Activated B cell treated with CpG ODN at 0.5 μM for 24 hours (primary cell): Measurements from ENCODE around the gene PEPD. TPM values are rescaled to one million over a fixed set of nuclear protein-coding genes. Genes with fewer than 3 reads are reported as not detected.

ENCODE experiments used
- ATAC-seq: fragments of 200-7000 bp; cut with Tn5 transposase; one replicate; pipeline ENCODE4 v1.10.0; 2021; ENCODE audit warnings: low read depth, mild to moderate bottlenecking, moderate library complexity
- CTCF ChIA-PET: fragments of 350-600 bp; sonication (Branson Sonifier 250); formaldehyde crosslinking; loops from one replicate; lab custom pipeline; 2021; ENCODE audit warnings: antibody characterized with exemption; lab: Charles Lee
- POLR2A ChIA-PET: fragments of 350-600 bp; sonication (Branson Sonifier 250); formaldehyde crosslinking; loops from one replicate; lab custom pipeline; 2021; ENCODE audit warnings: antibody characterized with exemption; lab: Charles Lee
- DNase-seq: peaks from one replicate; pipeline ENCODE4 v3.0.0; 2022
- H3K27ac Mint-ChIP-seq: one replicate; pipeline ENCODE4 v1.8.0; 2020; ENCODE audit warnings: mixed read lengths
- H3K27me3 Mint-ChIP-seq: one replicate; pipeline ENCODE4 v1.8.0; 2021; ENCODE audit warnings: mixed read lengths
- H3K36me3 Mint-ChIP-seq: one replicate; pipeline ENCODE4 v1.8.0; 2021; ENCODE audit warnings: low read depth, mixed read lengths
- H3K4me1 Mint-ChIP-seq: one replicate; pipeline ENCODE4 v1.8.0; 2021; ENCODE audit warnings: mixed read lengths
- H3K4me3 Mint-ChIP-seq: one replicate; pipeline ENCODE4 v1.8.0; 2020; ENCODE audit warnings: mild to moderate bottlenecking, mixed read lengths
- H3K9me3 Mint-ChIP-seq: one replicate; pipeline ENCODE4 v1.8.0; 2020; ENCODE audit warnings: mixed read lengths
- intact Hi-C: fragments of 100-400 bp; cut with micrococcal nuclease; formaldehyde crosslinking; loops from one replicate; pipeline ENCODE4 v1.15.1; 2024
- total RNA-seq: library from RNA; stranded (reverse); gene quantifications from 2 replicates; pipeline ENCODE4 v1.2.3, GENCODE V29; 2022
- TF ChIP-seq, protein P1 (sequence below): fragments of 200-600 bp; IDR thresholded peaks from one replicate; pipeline ENCODE4 v1.8.0; 2022; ENCODE audit warnings: antibody characterized with exemption, mild to moderate bottlenecking

PEPD gene
- total RNA-seq, 1 donor from 2014 or later = 49.1 TPM

DNA sequence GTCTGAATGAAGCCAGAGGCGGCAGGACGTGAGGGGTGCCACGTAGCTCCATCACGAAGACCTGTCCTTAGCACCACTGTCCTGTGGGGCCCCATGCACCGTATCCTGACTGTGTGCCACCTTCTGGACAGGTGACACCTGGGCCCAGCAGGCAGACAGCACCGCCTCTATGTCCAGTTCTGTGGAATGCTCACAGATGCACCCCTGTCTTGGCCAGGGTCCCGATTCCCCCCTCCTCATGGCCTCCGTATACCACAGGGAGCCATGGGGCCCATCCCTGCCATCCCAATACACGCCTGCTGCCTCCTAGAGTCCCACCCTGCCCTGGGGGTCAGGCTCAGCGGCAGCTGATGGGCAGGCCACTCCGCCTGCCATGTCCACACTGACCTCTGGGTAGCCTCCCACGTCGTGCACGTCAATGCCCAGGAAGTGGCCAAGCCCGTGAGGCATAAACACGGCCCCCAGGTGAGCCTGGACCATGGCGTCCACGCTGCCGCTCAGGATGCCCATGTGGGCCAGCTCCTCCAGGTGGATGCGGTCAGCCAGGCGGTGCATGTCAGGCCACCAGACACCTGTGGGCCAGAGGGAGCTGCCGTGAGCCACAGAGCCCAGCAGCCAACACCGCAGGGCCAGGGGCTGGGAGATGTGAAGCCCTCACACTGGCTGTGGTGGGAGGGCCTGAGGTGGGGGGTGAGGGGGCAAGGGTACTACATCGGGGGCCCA is 130.5 kb downstream of the PEPD start:
- ATAC-seq (no peak), DNase-seq (no peak)
- Mint-ChIP-seq H3K9me3 (no peaks in the 10 kb centered on the region), H3K4me3 (no peak overlapping the region), H3K27me3 (no peaks in the 10 kb centered on the region), H3K4me1 (no peaks in the 10 kb centered on the region), H3K36me3 (peaks cover 22% of the 10 kb centered on the region), H3K27ac (no peak overlapping the region)
- ChIA-PET CTCF (interaction anchor here (1.7 kb wide), 1 partner anchor 15 kb away, joined by 5 read pairs; no protein-coding TSS in a partner anchor), POLR2A (interaction anchor here (0.5 kb wide), 1 partner anchor 78 kb away, joined by 15 read pairs; no protein-coding TSS in a partner anchor)
- intact Hi-C loops = no loop called here
- TF ChIP-seq, protein P1, sequence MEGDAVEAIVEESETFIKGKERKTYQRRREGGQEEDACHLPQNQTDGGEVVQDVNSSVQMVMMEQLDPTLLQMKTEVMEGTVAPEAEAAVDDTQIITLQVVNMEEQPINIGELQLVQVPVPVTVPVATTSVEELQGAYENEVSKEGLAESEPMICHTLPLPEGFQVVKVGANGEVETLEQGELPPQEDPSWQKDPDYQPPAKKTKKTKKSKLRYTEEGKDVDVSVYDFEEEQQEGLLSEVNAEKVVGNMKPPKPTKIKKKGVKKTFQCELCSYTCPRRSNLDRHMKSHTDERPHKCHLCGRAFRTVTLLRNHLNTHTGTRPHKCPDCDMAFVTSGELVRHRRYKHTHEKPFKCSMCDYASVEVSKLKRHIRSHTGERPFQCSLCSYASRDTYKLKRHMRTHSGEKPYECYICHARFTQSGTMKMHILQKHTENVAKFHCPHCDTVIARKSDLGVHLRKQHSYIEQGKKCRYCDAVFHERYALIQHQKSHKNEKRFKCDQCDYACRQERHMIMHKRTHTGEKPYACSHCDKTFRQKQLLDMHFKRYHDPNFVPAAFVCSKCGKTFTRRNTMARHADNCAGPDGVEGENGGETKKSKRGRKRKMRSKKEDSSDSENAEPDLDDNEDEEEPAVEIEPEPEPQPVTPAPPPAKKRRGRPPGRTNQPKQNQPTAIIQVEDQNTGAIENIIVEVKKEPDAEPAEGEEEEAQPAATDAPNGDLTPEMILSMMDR = no peak

DNA sequence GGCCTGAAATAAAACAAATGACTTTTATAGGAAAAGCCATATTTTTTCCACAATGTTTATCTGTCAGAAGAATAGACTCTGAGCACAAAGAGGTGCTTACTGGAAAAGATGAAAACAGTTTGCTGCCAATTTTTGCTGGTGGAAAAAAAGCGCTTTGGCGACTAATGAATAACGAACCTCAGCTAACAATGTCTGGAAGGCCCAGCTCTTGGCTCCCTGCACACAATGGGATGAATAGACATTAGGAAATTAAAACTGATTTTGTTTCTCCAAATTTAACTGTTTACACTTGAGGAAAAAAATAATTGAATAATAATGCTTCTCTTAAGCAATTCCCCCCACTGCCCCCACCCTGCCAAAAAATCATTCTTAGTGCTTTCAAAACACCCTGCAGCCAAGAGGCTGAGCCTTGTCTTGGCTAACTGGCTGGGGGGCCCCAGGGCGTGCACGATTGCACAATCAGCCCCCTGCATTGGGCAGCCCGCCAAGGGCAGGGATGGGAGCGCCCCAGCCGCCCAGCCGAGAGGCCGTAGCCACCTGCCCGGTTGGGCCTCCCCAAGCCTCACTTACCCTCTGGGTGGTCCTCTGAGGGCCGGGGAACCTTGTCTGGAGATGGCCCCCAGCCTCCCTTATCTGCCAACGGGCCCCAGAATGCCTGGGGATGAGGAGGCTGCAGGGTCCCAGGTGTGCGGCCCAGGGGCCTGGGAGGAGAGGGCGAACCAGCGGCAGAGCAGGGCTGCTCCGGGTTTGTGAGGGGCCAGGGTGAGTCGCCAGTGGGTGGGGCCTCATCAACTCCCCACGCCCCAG is 131.3 kb downstream of the PEPD start:
- H3K27ac Mint-ChIP-seq = no peak overlapping the region
- ATAC-seq = no peak
- CTCF ChIA-PET = interaction anchor here (1.7 kb wide), 1 partner anchor 15 kb away, joined by 5 read pairs; no protein-coding TSS in a partner anchor
- no peak overlapping the region for H3K4me3 Mint-ChIP-seq
- H3K9me3 Mint-ChIP-seq = no peaks in the 10 kb centered on the region
- intact Hi-C loops = no loop called here
- POLR2A ChIA-PET = interaction anchor here (0.5 kb wide), 1 partner anchor 77 kb away, joined by 15 read pairs; no protein-coding TSS in a partner anchor
- H3K4me1 Mint-ChIP-seq = no peaks in the 10 kb centered on the region
- H3K27me3 Mint-ChIP-seq = no peaks in the 10 kb centered on the region
- DNase-seq = no peak
- H3K36me3 Mint-ChIP-seq = peaks cover 29% of the 10 kb centered on the region
- TF ChIP-seq, protein P1 = no peak

DNA sequence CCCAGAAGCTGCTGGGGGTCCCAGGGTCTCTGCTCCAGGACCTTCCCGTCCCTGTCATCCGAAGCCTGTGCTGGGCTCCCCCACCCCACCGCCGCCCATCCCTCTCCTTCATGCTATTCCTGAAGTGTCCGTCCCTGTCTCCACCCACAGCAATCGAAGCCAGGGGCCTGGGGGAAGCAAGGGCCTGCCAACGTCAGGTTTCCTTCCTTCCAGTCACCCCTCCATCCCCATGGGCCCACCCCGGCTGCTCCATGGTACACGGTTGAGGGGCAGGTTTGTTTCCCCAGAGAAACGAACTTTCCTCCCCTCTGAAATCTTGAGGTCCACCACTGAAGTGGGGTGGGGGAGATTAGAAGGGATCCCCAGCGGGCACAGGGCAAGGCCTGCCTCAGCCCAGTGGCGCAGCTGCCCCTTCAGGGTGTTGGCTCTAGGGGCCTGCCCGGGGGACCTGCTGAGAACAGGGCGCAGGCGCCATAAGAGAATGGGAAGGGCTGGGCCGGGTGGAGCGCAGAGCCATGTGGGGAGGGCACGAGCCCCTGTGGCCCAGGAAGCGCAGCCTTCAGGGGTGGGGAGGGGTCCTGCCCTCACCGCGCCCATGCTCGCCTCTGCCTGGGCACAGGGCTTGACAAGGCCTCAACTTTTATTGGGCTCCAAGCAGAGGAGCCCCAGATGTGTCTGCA is 132.0 kb downstream of the PEPD start:
- POLR2A ChIA-PET = no interaction called here

DNA sequence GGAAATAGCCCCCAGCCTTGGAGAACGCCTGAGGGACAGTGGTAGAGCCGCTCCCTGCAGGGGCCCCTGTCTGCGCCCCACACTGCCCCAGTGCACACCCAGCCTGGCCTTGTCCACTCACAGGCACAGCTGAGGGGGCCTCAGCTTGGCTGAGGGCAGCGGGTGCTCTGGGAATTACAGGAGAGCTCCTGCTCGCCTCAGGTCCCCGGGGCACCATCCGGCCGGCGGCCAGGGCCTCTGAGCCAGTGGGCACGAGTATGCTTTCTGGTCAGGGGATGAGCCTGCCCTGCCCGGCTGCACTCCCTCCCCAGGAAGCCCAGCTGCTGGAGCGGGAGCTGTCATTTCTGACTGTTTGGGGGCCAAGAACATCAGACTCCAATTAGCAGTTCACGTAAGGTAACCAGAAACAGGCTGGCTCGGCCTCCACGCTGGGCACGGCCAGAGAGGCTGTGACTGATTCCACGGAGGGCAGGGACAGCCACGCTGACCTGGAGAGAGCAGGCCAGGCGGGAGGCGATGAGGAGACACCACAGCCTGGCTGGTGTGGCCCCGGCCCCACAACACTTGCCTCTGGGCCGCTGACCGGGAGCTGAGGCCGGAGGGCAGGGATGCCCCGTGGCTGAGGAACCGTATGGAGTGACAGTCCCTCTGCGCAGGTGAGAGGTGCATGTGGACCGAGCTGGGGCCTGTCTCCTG is 132.7 kb downstream of the PEPD start:
- no peaks in the 10 kb centered on the region for H3K9me3 Mint-ChIP-seq

More for the DNA sequence above, 132.0 kb downstream of the PEPD start:
- H3K27me3 Mint-ChIP-seq = no peaks in the 10 kb centered on the region
- H3K4me3 Mint-ChIP-seq = no peak overlapping the region
- peaks cover 33% of the 10 kb centered on the region for H3K36me3 Mint-ChIP-seq
- no peaks in the 10 kb centered on the region for H3K4me1 Mint-ChIP-seq
- intact Hi-C loops = no loop called here
- DNase-seq (no peak), ATAC-seq (no peak)
- TF ChIP-seq, protein P1 = no peak
- no peaks in the 10 kb centered on the region for H3K9me3 Mint-ChIP-seq
- CTCF ChIA-PET = interaction anchor here (1.7 kb wide), 1 partner anchor 16 kb away, joined by 5 read pairs; no protein-coding TSS in a partner anchor
- H3K27ac Mint-ChIP-seq = no peak overlapping the region

More for the DNA sequence above, 132.7 kb downstream of the PEPD start:
- TF ChIP-seq, protein P1 = no peak
- intact Hi-C loops = no loop called here
- POLR2A ChIA-PET = interaction anchor here (0.6 kb wide), 1 partner anchor 1897 kb away, joined by 7 read pairs; no protein-coding TSS in a partner anchor
- Mint-ChIP-seq H3K4me1 (peaks cover 4% of the 10 kb centered on the region), H3K27me3 (no peaks in the 10 kb centered on the region), H3K36me3 (peaks cover 37% of the 10 kb centered on the region), H3K27ac (no peak overlapping the region), H3K4me3 (no peak overlapping the region)
- CTCF ChIA-PET = interaction anchor here (1.7 kb wide), 1 partner anchor 17 kb away, joined by 5 read pairs; no protein-coding TSS in a partner anchor
- DNase-seq = no peak
- ATAC-seq = no peak
